ENCODE measurements around the gene MARCHF5.

The MARCHF5 gene

DNA sequence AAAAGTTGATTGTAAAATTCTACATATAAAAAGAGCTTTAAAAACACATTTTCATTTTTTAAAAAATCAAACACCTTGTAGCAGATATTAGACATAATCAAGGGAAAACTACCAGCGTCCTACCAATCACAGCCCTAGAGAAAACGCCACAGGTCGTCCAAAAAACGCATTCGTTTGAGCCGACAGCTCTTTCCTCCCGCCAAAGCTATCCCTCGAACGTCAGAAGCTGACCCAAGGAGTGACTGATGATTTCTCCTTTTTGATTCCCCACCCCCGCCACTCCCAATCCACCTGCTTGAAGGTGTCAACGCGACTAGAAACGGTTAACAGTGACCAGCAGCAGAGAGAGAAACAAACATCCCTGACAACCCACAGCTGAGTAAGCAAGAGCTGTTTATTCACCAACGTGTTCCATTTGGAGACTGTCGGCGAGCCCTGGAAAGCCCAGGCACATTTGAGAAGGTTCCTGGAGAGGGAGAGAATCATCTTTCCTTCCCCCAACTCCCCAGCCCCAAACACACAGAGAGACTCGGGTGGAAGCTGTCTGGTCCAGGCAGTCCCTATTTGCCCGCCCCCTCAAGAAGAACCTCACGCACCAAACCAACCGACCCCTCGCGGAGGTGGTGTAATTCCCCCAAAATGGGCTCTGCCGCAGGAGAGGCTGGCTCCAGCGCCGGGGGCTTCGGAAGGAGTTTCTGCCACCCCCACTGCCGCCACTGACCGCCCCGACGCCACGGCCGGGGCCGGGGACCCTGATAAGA is 711 bp upstream of the MARCHF5 start:
- H3K4me1 ChIP-seq (ENCODE audit: insufficient read depth, insufficient read length) = no peaks in the 10 kb centered on the region
- no peak for DNase-seq (ENCODE audit: low read depth, low spot score)
- peak overlapping the region; percentile 92 for H3K4me3 ChIP-seq (ENCODE audit: insufficient read length, low read depth)
- H3K27me3 ChIP-seq (ENCODE audit: insufficient read depth, insufficient read length) = no peaks in the 10 kb centered on the region
- peaks cover 14% of the 10 kb centered on the region for H3K36me3 ChIP-seq (ENCODE audit: insufficient read depth, insufficient read length, low read length)
- TF ChIP-seq SUZ12 (IDR thresholded peaks at IDR 0.05; ENCODE audit: extremely low read depth, insufficient read depth, insufficient read length) (no peak), ZNF274 (IDR thresholded peaks at IDR 0.05; ENCODE audit: low read depth, low read length) (no peak), YY1 (IDR thresholded peaks at IDR 0.05; ENCODE audit: insufficient read depth, insufficient read length) (no peak)
- H3K9me3 ChIP-seq (ENCODE audit: insufficient read depth, low read length) = no peaks in the 10 kb centered on the region
- peak overlapping the region; percentile 83 for H3K9ac ChIP-seq (ENCODE audit: insufficient read length, low read depth)

DNA sequence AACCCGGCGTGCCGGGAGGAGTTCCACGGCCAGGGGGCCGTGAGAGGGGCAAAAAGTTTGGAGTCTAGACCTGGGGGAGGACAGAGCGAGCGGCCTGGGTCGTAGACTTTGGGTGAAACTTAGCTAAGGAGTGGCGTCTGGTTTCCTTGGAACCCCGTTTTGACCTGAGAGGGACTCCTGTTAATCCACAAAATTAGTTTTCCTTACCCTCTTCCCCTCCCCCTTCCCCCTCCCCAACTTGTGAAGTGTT is 574 bp downstream of the MARCHF5 start:
- H3K27me3 ChIP-seq (ENCODE audit: insufficient read depth, insufficient read length) = no peaks in the 10 kb centered on the region
- no peaks in the 10 kb centered on the region for H3K9me3 ChIP-seq (ENCODE audit: insufficient read depth, low read length)
- H3K4me1 ChIP-seq (ENCODE audit: insufficient read depth, insufficient read length) = no peaks in the 10 kb centered on the region
- peaks cover 16% of the 10 kb centered on the region for H3K36me3 ChIP-seq (ENCODE audit: insufficient read depth, insufficient read length, low read length)
- peak overlapping the region; percentile 91 for H3K9ac ChIP-seq (ENCODE audit: insufficient read length, low read depth)
- TF ChIP-seq ZNF274 (IDR thresholded peaks at IDR 0.05; ENCODE audit: low read depth, low read length) = no peak
- no peak for TF ChIP-seq SUZ12 (IDR thresholded peaks at IDR 0.05; ENCODE audit: extremely low read depth, insufficient read depth, insufficient read length)
- TF ChIP-seq YY1 (IDR thresholded peaks at IDR 0.05; ENCODE audit: insufficient read depth, insufficient read length) = no peak
- peak overlapping the region; percentile 92 for H3K4me3 ChIP-seq (ENCODE audit: insufficient read length, low read depth)
- DNase-seq (ENCODE audit: low read depth, low spot score) = no peak

DNA sequence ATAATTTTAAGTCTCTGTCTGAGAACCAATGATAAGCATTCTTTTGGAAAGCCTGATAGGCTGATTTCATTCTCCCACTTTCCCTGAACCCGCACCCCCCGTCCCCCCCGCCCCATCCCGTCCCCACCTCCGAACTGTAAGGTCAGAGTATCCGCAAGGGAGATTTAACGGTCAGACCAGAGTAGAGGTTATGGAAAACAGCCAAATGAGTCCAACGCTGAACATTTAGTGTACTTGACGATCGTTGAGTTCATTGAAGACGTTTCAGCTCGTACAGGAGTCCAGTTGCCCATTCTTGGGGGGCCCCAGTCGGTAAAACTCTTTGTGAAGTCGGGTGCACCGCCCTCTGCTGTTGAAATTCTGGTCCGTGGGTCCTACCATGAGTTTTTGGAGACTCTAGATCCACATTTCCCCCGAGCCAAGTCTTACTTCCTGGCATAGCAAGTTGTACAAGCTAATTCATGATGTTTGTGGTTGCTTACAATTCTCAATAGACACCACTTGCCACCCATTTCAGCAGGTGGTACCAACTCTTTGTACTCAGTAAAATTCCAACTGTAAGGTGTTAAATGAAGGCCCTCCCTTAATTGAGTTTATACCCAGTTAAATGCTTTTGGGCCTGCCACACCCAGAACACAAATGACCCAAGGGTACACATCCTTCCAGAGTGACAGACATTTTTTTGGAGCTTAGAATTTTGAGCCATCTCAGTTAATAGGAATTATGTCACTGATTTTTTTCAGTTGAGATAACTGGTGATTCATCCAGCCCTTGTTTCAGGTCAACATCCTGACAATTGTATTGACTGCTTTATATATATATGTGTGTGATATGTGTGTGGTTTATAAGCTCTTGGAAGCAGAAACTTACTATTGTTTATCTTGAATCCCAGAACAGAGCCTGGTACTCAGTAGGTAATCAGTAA is 1.2 kb downstream of the MARCHF5 start:
- Histone ChIP-seq H3K9ac (ENCODE audit: insufficient read length, low read depth) (peak overlapping the region; percentile 51), H3K27me3 (ENCODE audit: insufficient read depth, insufficient read length) (no peaks in the 10 kb centered on the region), H3K4me1 (ENCODE audit: insufficient read depth, insufficient read length) (no peaks in the 10 kb centered on the region), H3K36me3 (ENCODE audit: insufficient read depth, insufficient read length, low read length) (peaks cover 17% of the 10 kb centered on the region), H3K9me3 (ENCODE audit: insufficient read depth, low read length) (no peaks in the 10 kb centered on the region), H3K4me3 (ENCODE audit: insufficient read length, low read depth) (peak overlapping the region; percentile 92)
- DNase-seq (ENCODE audit: low read depth, low spot score) = no peak
- TF ChIP-seq YY1 (IDR thresholded peaks at IDR 0.05; ENCODE audit: insufficient read depth, insufficient read length) = no peak
- TF ChIP-seq SUZ12 (IDR thresholded peaks at IDR 0.05; ENCODE audit: extremely low read depth, insufficient read depth, insufficient read length) = no peak
- no peak for TF ChIP-seq ZNF274 (IDR thresholded peaks at IDR 0.05; ENCODE audit: low read depth, low read length)

DNA sequence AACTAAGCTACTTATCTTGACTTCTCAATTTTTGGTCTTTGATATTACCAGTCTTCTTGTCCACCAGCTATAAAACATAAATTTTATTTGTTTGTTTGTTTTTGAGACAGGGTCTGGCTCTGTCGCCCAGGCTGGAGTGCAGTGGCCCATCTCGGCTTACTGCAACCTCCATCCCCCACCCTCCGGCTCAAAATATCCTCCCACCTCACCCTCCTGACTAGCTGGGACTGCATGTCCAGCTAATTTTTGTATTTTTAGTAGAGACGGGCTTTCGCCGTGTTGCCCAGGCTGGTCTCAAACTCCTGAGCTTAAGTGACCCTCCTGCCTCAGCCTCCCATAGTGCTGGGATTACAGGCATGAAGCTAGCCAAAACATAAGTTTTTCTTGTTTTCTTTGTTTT is 7.5 kb downstream of the MARCHF5 start:
- no peaks in the 10 kb centered on the region for H3K27me3 ChIP-seq (ENCODE audit: insufficient read depth, insufficient read length)
- peaks cover 22% of the 10 kb centered on the region for H3K36me3 ChIP-seq (ENCODE audit: insufficient read depth, insufficient read length, low read length)
- no peaks in the 10 kb centered on the region for H3K9me3 ChIP-seq (ENCODE audit: insufficient read depth, low read length)
- H3K9ac ChIP-seq (ENCODE audit: insufficient read length, low read depth) = no peak overlapping the region
- no peak for DNase-seq (ENCODE audit: low read depth, low spot score)
- no peaks in the 10 kb centered on the region for H3K4me1 ChIP-seq (ENCODE audit: insufficient read depth, insufficient read length)
- no peak for TF ChIP-seq SUZ12 (IDR thresholded peaks at IDR 0.05; ENCODE audit: extremely low read depth, insufficient read depth, insufficient read length)
- H3K4me3 ChIP-seq (ENCODE audit: insufficient read length, low read depth) = no peak overlapping the region

DNA sequence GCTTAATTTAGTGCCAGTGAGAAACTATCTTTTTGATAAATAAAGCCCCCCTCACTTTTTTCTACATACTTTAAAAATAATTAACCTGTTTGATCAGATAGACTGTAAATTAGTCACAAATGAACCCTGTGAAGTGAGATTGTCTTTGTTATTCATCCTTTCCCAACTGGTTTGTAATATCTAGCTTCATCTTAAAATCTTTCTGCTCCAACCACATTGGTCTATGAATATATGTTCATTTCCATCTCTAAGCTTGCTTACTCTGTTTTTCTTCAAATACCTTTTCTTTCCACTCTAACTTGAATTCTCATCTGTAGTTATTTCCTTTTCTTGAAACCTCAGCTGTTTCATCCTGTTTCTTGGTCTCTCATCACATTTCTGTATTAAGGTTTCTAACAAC is 12.1 kb downstream of the MARCHF5 start:
- no peak for TF ChIP-seq SUZ12 (IDR thresholded peaks at IDR 0.05; ENCODE audit: extremely low read depth, insufficient read depth, insufficient read length)
- TF ChIP-seq ZNF274 (IDR thresholded peaks at IDR 0.05; ENCODE audit: low read depth, low read length) = no peak
- no peak for TF ChIP-seq YY1 (IDR thresholded peaks at IDR 0.05; ENCODE audit: insufficient read depth, insufficient read length)
- H3K4me3 ChIP-seq (ENCODE audit: insufficient read length, low read depth) = no peak overlapping the region
- no peaks in the 10 kb centered on the region for H3K4me1 ChIP-seq (ENCODE audit: insufficient read depth, insufficient read length)
- H3K9ac ChIP-seq (ENCODE audit: insufficient read length, low read depth) = no peak overlapping the region
- no peaks in the 10 kb centered on the region for H3K9me3 ChIP-seq (ENCODE audit: insufficient read depth, low read length)
- peaks cover 12% of the 10 kb centered on the region for H3K36me3 ChIP-seq (ENCODE audit: insufficient read depth, insufficient read length, low read length)
- no peak for DNase-seq (ENCODE audit: low read depth, low spot score)
- H3K27me3 ChIP-seq (ENCODE audit: insufficient read depth, insufficient read length) = no peaks in the 10 kb centered on the region

DNA sequence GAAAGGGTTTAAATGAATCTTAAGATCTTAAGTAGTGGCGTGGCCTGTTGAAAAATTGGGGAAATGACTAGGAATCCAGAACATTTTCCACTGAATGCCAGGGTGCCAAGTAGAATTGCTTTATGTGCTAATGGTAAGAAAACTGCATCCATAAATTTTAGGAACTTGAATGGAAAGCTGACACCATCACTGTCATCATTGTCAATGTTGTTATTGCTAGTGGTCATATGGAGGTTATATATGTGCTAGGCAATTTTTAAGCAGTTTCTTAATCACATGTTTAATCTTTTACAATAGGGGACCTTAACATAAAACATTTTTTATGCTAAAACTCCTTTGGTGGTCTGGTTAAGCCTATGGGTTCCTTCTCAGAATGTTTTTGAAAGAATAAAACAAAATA is 13.1 kb downstream of the MARCHF5 start:
- Histone ChIP-seq H3K9ac (ENCODE audit: insufficient read length, low read depth) (no peak overlapping the region), H3K27me3 (ENCODE audit: insufficient read depth, insufficient read length) (no peaks in the 10 kb centered on the region), H3K4me3 (ENCODE audit: insufficient read length, low read depth) (no peak overlapping the region), H3K9me3 (ENCODE audit: insufficient read depth, low read length) (no peaks in the 10 kb centered on the region), H3K36me3 (ENCODE audit: insufficient read depth, insufficient read length, low read length) (peaks cover 9% of the 10 kb centered on the region), H3K4me1 (ENCODE audit: insufficient read depth, insufficient read length) (no peaks in the 10 kb centered on the region)
- no peak for DNase-seq (ENCODE audit: low read depth, low spot score)
- no peak for TF ChIP-seq YY1 (IDR thresholded peaks at IDR 0.05; ENCODE audit: insufficient read depth, insufficient read length)
- TF ChIP-seq SUZ12 (IDR thresholded peaks at IDR 0.05; ENCODE audit: extremely low read depth, insufficient read depth, insufficient read length) = no peak
- TF ChIP-seq ZNF274 (IDR thresholded peaks at IDR 0.05; ENCODE audit: low read depth, low read length) = no peak

Data from NT2/D1 (cell line).